ENCODE measurements around the gene TTLL8.

Gene TTLL8

DNA sequence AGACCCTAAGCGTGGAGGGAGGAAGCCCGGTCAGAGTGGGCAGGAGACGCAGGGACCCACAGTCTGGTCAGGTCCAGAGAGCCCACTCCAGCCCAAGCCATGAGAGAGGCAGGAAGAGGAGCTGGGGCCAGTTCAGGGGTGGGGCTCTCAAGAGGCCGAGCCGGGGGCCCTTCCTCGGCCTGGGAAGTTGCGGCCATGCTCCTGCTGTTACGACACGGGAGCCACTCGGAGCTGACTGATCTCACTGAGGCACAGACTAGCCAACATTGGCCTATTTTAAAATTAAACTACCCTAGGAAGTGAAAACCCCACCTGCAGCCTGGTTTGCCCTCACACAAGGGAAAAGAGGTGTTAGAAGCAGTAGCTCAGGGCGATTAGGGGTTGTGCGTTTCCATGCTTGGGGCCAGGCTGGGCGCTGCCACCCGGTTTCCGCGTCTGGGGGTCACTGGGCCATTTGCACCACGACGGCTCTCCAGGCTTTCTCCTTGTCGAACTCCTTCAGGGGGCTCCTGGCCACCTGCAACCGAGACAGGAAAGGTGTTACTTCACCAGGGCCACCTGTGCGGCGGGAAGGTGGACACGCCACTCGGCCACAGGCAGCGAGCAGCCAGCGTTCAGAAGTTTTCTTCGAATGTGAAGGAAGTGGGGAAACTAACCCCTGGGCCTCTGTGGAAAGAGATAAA is 3.2 kb upstream of the TTLL8 start:
- DNase-seq = no peak

DNA sequence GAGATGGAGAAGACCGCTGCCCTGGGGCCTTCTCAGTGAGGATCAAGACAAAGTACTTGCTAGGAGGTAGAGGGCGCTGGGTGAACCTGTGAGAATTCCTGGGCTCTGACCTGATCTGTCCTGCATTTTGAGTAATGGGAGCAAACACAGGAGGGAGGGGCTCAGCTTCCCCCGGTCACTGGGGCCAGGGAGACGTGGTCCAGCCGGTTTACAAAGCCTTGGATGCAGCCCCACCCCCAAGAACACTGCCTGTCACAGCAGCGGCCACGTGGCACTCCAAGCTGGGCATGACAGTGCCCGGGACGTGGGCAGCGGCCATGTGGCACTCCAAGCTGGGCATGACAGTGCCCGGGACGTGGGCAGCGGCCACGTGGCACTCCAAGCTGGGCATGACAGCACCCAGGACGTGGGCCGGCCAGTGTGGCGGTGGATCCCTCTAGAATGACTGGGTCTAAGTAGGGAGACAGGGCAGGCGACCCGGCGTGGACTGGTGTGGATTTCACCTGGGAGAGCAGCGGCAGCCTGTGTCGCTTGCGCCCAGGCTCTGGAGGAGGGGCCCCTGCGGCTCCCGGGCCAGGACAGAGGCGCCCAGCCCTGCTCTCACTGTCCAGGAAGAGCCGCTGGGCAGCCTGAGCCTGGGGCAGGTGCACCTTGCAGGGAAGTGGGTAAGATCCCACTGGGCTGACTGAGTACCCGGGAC is 2.5 kb upstream of the TTLL8 start:
- no peak for DNase-seq

DNA sequence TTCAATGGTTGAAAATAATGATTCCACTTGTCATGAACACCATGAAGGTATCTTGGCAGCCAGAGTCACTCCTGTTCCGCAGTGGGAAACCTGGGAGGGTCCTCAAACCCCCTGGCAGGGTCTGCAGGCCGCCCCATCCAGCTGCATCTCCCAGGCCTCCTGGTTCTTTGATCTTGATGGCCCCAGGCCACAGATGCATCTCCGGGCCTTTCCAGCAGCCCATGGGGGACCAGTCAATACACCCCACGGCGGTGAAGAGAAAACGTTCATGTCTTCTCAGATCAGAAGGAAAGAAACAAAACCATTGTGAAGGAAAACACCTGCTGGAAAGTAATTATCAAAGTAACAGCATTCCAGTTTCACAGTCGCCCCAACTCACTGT is 1.8 kb upstream of the TTLL8 start:
- DNase-seq = no peak

DNA sequence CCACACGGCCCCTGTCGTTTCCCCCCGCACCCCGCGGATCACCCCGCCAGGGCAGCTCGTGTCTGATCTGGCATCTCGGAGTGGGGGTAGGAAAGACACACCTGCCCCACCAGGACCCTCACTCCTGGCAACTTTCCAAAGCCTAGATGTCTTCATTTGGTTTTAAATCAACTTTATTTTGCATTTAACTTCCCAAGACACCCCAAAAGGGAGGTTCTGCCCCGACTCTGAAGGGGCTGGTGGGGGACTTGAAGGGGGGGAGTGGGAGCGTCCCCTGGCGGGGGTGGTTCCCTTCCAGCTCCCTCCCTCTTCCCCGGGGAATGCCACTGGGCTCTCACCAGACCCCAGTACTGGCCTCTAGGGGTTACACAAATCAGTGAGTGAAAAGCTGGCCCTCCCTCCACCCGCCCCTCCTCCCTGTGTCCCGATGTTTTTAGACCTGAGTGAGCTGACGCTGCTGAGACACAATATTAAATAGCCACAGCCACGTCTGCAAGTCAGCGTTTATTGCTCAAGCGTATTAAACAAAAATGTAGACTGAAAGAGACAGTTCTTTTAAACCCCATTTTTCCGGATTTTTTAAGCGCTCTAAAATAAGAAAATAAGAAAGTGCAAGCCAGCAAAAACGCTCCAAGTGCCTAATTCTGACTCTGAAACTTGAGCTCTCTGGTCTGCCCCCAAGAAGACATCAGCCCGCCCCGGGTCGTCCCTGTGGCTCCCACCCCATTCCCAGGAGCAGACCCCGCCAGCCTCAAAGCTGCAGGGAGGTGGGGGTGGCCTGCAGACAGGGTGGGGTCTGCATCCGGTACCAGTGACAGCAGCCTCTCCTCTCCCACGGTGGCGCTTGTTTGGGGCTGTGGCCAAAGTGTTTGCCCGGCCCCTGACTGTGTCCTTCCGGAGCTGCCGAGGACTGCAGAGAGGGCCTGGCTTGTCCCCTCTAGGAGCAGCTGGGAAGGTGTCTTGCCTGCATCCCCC is 1.1 kb upstream of the TTLL8 start:
- DNase-seq = peak; percentile 33

DNA sequence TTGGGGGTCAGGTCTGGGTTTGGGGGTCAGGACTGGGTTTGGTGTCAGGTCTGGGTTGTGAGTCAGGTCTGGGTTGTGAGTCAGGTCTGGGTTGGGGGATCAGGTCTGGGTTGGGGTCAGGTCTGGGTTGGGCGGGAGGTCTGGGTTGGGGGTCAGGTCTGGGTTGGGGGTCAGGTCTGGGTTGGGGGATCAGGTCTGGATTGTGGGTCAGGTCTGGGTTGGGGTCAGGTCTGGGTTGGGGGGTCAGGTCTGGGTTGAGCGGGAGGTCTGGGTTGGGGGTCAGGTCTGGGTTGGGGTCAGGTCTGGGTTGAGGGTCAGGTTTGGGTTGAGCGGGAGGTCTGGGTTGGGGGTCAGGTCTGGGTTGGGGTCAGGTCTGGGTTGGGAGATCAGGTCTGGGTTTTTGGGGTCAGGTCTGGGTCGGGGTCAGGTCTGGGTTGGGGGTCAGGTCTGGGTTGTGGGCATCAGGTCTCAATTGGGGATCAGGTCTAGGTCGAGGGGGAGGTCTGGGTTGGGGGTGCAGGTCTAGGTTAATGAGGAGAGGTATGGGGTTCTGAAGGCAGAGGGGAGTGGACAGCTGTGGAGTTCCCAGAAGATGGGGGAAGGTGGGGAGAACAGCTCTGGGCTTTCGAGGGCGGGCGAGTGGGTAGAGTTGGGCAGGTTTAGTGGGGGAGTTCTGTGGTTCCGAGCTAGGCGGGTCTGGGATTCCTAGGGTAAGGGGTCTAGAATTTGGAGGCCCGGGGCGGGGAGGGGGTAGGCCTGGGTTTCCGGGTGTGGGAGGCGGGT is 629 bp downstream of the TTLL8 start:
- DNase-seq = no peak

DNA sequence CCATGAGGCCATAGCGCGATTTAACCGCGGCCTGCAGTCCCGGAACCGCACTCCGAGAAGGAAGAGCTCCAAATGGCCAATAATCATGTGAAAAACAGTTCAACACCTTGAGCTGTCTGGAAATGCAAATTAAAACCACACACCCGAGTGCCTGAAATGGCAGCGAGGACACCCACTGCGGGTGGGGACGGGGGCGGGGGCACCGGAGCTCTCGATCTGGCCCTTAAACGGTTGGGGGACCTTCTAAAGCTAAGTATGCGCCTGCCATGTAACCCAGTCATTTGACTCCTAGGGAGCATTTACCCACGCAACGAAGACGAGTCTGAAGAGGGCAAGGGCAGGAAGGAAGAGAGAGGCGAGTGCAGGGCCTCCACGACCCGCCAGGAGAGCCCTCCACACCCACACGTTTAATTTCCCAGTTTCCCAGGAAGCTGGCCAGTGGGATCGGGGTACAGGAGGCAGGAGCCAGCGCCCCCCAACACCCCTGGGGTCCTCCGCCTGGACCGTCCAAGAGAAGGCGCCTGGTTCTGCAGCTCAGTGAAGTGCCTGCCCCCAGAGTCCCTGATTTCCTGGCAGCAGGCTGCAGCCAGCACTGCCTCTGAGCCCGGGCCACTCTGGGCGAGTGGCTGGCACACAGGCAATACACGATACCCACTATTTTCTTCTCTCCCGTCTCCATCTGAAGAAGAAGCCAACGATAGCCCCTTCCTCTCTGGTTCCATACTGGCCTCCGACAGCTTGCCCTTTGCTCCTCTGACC is 1.7 kb downstream of the TTLL8 start:
- DNase-seq = no peak

DNA sequence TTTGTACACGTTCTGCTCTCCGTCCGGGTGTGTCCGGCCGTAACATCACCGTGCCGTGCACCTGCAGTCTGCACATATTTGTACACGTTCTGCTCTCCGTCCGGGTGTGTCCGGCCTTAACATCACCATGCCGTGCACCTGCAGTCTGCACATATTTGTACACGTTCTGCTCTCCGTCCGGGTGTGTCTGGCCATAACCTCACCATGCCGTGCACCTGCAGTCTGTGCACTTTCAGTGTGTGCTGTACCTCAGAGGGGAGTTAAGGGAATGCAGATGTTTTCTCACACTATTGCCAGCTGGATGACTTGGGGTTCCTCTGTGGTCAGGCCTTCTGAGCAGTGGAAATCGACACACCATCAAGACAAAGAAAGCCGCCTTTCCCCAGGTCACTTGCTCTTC is 4.2 kb downstream of the TTLL8 start:
- DNase-seq = no peak

DNA sequence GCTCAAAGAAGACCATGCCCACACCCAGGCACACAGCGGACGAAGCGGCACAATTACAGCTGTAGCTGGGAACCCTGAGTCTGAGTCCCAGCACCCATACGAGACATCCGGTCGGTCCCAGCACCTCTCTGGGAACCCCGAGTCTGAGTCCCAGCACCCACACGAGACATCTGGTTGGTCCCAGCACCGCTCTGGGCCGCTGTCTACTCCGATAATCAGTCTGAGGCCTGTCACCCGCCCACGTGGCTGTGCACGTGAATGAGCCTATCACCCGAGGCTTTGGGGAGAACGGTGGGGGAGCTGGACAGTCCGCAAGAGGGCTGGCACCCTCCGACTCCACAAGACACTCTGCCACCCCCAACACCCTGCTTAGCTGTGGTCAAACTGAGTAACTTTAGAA is 6.2 kb downstream of the TTLL8 start:
- no peak for DNase-seq

DNA sequence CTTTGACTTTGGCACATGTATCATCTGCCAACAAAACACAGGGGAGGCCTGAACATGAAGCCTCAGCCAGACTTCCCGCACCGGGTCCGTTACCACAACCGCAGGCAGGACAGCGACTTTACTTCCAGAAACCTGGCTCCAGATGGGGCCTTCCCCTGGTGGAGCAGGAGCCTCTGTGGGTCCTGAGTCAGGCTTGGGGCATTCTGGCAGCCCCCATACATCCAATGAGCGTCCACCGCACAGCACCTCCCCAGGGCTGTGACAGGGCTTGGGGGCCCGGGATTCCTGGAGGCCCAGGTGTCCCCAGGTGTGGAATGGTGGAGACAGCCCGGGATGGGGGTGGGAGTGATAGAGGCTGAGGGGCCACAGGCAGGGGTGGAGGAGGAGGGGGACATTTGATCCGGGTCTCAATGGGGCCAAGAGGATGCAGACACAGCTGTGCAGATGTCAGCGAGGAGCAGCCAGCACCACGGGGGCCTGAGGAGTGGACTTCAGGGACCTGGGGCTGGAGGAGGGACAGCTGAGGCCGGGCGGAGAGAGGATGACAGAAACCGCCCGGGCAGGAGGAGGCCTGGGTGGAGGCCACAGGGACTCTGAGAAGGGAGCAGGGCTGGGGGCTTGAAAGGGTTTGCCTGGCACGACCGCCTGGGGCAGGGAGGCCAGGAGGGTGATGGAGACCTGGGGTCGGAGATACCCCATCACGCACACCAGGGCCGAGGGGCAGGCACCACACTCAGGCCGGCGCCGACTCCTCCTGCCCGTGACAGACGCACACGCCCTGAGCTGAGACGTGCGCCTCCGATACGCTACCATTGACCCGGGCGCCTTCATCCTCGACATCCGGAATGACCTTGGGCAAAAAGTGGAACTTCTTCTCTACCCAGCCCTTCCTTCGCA is 8.6 kb downstream of the TTLL8 start:
- no peak for DNase-seq

DNA sequence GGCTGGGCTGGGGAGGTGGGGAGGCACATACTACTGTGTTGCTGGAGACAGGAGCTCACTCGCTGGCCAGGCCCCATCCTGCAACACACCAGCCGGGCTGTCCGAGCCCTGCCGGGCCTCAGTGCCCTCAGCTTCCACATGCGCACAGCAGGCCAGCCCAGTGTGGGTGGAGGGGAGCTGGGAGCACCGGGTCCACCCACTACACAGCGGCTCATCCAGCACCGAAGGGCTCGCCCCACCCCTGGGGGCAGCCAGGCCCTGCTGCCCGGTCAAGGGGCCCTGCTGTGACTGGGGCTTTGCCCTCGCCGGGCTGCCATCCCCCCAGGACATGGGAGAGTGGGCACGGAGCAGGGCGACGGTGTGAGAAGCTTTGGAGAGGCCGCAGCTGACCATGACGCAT is 9.3 kb downstream of the TTLL8 start:
- DNase-seq = no peak

DNA sequence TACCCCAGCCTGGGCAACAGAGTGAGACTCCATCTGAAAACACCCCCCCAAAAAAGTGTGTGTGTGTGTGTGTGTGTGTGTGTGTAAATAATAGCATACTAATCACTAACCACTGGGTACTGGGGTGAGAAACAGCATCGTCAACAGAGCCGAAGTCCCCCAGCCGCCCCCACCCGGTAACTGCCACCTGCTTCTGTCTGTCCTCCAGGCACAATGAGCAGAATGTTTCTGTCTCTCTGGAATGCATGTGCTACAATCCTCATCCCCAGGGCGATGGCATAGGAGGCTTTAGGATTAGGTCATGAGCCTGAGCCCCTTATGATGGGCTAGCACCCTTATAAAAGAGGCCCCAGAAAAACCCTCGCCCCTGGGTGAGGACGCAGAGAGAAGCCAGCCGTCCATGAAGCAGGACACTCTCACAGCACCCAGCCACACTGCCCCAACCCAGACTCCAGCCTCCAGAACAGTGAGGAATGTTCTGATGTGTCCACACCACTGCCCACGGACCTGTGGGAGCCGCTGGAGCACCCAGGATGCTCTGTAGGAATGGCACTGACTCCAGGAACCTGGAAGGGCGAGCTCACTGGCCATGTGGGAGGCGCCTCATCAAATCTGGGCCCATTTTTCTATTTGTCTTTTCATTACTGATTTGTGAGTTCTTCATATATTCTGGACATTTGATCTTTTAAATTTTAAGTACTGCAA is 9.9 kb downstream of the TTLL8 start:
- DNase-seq = no peak

DNA sequence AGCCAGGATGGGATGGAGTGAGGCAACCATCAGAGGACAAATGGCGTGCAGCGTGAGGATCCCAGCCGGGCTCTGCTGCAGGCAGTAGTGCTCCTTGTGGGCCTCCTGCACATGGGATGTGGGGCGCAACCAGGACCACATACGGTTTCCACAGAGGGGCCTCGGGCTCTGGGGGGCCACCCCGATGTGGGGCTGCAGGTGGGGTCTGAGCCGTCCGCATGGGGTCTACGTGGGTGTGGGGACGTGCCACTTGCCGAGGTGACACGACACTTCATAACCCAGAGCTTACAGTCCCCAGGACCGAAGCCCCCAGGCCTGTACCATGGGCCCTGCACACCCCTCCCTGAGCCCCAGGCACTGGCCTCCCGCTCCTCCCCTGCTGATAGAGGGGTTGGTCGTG is 10.8 kb downstream of the TTLL8 start:
- no peak for DNase-seq

DNA sequence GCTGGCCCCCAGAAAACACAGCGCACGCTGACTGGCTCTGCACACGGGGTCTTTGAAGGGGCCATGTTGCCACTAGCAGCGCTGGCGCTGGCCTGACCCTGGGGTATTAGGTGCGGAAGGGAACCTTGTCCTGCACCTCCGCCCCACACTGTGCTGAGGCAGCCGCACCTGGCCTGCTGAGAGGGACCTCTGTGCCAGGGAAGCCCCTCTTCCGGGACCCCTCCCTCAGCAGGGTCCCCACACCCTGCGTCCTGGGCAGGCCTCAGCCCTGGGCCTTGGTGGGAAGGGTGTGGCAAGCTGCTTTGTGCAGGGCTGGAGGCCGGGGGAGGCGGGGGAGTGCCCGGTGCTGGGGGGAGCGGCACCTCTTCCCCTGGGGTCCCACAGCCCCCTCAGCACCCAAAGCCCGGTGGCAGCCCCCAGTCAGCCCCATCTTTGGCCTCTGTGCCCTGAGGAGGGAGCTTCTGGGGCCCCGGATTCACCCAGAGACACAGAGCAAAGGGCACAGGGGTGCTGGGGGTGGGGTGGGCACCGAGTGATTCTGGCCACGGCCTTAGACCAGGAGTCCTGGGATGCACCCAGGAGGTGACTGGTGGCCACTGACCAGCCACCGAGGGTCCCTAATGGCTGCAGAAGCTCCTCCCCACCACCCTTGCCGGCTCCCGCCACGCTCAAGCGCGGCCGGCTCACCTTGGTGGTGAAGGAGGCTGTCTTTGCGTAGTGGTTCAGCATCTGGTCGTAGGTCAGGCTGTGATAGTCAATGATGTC is 11.4 kb downstream of the TTLL8 start:
- DNase-seq = no peak

DNA sequence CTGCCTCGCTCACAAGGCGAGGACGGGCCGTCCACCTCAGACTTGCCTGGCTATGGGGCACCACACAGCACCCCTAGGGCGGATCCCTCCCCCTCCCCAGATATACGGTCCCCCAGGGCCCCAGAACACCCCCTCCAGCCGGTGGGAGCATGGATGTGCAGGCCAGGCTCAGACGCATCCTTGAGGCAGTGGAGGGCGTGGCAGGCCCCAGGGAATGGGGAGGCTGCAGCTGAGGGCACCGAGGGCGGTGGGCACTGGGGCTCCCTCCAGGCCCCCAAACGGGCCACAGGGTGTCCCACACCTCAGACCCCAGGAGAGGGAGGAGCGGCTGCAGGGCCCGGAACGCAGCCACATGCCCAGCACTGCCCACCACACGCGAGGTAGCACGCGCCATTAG is 12.1 kb downstream of the TTLL8 start:
- no peak for DNase-seq

DNA sequence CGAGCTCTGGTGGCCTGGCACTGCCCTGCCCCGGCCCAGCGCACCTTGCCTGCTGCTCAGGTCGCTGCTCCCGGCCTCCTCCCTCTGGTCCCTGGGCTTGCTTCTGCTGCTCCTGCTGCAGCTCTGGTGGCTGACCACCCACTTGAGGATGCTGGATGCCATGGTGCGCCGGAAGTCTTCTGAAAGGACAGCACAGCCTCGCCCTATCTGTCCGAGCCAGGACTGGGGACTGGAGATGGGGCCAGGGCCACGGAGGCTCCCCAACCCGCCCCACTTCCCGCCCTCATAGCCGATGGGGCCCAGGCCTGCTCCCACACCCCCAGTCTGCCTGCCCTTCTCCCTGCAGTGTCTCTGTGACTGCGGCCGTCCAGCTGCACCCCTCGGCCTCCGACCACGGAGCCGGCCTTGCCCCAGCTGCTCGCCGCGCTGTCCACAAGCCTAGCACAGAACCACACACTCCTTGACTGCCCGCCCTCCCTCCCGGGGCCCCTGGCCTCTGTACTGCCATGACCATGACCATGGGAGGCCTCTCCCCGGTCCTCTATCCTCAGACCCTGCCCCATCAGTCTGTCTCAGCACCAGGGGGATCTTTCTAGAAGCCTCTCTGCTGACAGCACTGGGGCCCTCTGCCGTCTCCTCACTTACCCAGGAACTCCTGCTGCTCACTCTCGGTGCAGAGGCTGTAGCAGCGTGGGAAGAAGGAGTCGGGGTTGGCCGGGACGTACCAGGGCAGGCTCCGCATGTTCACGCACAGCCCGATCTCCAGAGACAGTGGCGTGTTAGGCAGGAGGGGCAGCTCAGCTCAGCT is 12.7 kb downstream of the TTLL8 start:
- no peak for DNase-seq

DNA sequence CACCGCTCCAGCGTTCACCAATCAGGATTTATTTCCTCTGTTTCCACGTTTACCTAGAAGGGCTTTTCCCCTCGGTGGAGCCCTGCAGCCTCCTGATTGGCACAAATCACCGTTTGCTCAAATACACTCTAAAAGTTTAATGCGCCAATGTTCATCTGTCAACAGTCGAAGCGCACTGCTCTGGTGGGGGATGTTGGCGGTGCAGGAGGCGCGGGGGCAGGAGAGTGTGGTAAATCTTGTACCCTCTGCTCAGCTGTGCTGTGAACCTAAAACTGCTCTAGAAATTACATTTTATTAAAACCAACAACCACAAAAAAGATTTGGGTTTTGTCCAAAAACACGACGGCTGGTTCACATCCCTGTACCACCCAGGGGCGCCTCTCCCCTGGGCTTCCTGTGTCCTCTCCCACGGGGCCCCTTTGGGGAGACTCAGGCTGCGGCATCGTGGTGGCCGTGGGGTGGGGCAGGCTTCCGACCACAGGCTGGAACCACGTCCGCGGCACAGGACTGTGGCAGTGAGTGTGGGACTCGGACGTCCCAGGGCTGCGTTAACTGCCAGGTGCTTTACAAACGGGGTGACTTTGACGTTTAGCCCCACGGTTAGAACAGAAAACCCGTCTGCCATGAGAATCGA is 13.5 kb downstream of the TTLL8 start:
- no peak for DNase-seq

DNA sequence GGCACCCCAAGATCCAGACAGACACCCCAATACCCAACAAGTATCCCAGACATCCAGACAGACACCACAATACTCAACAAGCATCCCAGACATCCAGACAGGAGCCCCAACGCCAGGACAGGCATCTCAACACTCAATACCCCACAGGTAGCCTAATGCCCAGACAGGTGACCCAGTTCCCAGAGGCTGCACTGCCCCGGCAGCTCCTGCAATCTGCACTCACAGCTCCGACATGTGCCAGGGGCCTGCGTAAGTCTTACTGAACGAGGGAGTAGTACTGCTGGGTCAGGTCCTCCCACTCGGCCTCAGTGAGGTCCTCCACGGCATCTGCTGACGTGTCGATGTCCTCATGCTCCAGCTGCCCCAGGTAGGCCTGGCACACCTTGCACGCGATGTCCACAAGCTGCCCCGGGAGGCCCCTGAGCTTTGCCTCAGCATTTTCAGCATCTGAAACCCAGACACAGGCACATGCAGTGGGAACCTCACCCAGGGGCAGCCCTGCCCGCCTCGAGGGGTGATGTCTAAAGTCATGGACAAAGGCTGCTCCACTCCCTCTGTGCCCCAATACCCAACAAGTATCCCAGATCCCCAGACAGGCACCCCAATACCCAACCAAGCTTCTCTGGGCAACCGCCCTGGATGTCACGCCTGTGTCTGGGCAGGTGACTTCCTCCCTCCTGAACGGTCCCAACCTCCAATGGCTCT is 16.6 kb downstream of the TTLL8 start:
- DNase-seq = no peak

DNA sequence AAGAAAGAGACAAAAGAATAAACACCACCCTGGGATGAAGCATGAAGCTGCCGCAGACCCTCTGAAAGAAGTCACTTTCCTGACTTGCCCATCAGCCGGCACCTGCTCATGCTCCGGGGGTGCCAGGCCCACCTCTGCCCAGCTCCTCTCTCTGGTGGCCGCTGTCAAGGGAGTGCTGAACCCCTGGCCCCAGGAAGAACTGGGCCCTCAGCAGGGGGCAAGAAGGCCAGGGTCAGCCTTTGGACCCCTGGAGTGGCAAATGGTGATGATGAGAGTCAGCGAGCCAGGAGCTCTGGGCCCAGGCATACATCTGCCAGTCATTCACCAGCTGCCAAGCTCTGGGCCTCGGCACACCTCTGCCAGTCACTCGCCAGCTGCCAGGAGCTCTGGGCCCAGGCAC is 17.4 kb downstream of the TTLL8 start:
- no peak for DNase-seq
